H7 (cell line): ENCODE data around the gene IMMP2L. TPM values are rescaled to one million over a fixed set of nuclear protein-coding genes. Genes with fewer than 3 reads are reported as not detected.

Experiments
- DNase-seq: peaks from one replicate; pipeline ENCODE4 v3.0.0; 2012
- H3K27me3 ChIP-seq: 2 replicates; pipeline ENCODE4 v1.6.0; 2011; ENCODE audit warnings: mild to moderate bottlenecking, low read length; ENCODE audit not compliant: control insufficient read depth, insufficient read depth
- H3K36me3 ChIP-seq: replicated peaks from 2 replicates; pipeline ENCODE4 v1.5.1; 2011; ENCODE audit warnings: low read length; ENCODE audit not compliant: control insufficient read depth, insufficient read depth
- H3K4me3 ChIP-seq: 2 replicates; pipeline ENCODE4 v1.5.1; 2011; ENCODE audit warnings: low read depth, mild to moderate bottlenecking, control low read depth, low read length, moderate library complexity; ENCODE audit not compliant: insufficient read depth
- total RNA-seq: library from RNA; depleted of rRNA; stranded (reverse); fragments of >200 nt; shearing (Covaris generic); gene quantifications from 2 replicates; pipeline ENCODE4 v1.2.3, GENCODE V29; 2014

IMMP2L gene
- total RNA-seq, 1 experiment from 2014 or later, result 9.2 TPM

DNA sequence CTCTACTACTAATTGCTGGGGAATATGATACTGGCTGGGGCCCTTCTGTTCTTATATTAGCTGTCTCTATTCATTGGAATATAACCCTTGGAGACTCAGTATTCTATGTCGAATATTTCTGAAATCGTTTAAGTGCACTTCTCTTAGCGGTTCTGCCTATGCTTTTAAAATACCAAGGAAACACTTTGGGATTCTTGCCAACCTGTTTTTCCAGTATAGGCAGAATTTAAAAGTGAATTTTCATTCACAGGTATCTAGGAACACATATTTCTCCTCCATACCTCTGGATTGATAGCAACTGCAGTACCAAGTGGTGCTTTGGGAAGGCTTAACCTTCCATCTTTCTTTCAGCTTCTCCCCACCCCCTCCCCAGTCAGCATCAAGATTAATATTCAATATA, 841.7 kb downstream of the IMMP2L start:
- DNase-seq, result no peak
- Histone ChIP-seq H3K4me3 (no peak overlapping the region), H3K27me3 (no peaks in the 10 kb centered on the region), H3K36me3 (no peaks in the 10 kb centered on the region)

DNA sequence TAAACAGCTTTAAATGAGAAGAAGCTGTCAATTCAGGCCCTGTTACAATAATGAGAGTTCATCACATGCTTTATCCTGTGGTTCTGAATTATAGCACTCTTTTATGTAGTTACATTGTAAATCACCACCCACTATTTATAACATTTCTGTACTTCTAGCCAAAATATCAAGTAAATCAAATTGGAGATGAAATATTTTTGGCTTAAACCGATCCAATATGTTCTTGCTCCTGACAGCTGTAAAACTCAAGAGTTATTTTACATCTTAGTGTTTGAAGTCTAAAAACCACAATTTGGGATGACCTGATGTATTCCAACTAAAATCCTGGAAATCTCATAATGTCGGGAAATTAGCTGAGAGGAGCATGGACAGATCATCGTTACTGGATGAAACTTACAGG, 842.6 kb downstream of the IMMP2L start:
- Histone ChIP-seq H3K4me3 (no peak overlapping the region), H3K36me3 (no peaks in the 10 kb centered on the region), H3K27me3 (no peaks in the 10 kb centered on the region)
- no peak for DNase-seq

DNA sequence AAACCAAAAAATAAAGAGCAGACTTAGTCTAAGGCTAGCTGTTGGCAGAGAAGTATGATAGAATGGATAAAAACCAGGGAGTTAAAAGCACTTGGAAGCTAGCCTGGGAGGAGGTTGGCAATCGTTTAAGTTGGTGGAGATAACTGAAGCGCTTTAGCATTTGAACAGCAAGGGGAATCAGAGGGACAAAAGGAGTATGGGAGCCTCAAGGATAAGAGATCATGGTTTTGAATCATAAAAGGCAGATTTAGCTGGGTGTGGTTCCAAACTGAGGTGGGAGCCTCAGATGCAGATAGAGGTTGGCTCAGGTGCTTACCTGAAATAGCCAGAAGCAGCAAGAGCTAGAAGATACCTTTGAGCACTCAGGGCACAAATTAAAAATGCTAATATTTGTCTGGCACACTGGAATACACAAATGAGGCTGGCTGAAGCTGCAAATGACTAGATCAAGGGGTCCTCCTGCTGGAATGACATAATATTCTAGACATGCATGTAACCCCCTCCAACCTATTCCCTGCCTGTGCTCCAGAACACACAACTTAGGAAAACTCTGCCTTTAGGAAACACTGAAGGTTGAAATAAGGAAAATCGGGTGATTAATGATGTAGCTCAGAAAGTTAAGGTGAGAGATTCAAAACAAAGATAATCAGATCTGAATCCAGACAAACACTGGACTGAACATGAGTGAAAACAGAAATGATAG, 843.6 kb downstream of the IMMP2L start:
- Histone ChIP-seq H3K4me3 (no peak overlapping the region), H3K36me3 (no peaks in the 10 kb centered on the region)
- peak; percentile 61 for DNase-seq

DNA sequence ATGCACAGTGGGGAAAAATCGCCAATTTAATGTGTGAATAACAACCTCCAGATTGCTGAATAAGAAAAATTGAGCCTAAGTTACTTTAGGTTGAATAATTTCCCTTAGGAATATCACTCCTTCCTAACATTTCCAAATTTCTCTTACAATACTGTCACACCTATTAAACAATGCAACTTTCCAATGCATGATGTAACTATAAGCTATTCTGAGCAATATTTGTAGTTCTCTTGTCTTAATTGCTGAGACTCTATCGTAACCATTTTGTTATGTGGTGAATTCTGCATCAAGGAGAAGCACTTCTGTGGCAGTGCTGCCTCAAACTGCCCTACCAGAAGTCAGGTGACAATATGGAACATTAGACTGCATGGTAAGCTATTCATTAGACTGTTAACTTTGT, 858.1 kb downstream of the IMMP2L start:
- H3K36me3 ChIP-seq, result no peaks in the 10 kb centered on the region
- H3K27me3 ChIP-seq, result no peaks in the 10 kb centered on the region
- DNase-seq, result no peak
- no peak overlapping the region for H3K4me3 ChIP-seq

More for the DNA sequence above, 843.6 kb downstream of the IMMP2L start:
- H3K27me3 ChIP-seq, result no peaks in the 10 kb centered on the region

DNA sequence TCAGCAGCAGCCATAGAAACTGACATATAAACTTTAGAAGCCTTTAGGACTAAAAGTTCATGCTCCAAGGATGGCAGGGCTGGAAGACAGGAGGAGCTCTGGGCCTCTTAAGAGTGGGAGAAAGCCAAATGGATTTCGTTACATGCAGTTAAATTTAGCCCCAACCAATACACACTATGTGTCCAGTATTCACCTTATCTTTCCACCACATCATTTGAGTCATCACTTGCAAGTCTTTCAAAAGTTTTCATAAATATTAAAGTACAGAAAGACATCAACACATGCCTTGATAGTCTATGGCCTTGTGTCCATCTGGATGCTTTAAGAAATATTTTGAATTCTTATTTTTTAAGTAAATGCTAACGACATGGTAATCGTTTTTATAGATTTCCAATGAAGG, 863.7 kb downstream of the IMMP2L start:
- H3K27me3 ChIP-seq, result no peaks in the 10 kb centered on the region
- H3K36me3 ChIP-seq, result no peaks in the 10 kb centered on the region
- H3K4me3 ChIP-seq, result no peak overlapping the region
- DNase-seq, result no peak

DNA sequence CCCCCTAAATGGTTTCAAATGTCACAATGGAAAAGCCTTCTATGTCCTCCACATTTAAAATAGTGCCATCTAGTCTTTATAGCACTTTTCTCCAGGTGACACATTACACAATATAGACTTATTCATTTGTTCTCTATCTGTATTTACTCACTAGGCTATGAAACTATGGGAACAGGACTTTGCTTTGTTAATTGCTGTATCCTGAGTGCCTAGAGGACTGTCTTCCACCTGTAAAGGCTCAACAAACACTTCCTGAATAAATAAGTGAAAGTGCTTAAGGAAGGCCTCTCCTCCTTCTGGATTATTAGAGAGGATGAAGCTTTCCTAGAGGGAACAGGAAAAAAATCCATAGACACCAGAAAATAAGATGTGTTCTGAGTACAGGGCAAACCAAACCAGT, 868.9 kb downstream of the IMMP2L start:
- DNase-seq, result no peak
- Histone ChIP-seq H3K27me3 (no peaks in the 10 kb centered on the region), H3K4me3 (no peak overlapping the region), H3K36me3 (no peaks in the 10 kb centered on the region)

DNA sequence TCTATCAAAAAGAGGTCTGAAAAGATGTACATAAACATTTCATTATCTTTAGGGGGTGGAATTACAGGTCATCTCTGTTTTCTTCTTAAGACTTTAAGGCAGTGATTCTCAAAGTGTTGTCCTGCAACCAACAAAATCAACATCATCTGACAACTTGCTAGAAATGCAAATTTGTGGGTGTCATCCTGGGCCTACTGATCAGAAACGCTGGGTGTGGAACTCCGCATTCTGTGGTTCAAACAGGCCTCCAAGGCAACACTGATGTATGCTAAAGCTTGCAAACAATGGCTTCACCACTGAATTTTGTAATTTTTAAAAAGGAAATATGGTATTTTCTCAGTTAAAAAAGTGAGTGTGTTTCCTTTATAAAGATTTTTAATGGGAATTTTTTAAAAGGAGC, 873.4 kb downstream of the IMMP2L start:
- no peaks in the 10 kb centered on the region for H3K36me3 ChIP-seq
- DNase-seq, result no peak
- no peaks in the 10 kb centered on the region for H3K27me3 ChIP-seq
- H3K4me3 ChIP-seq, result no peak overlapping the region

DNA sequence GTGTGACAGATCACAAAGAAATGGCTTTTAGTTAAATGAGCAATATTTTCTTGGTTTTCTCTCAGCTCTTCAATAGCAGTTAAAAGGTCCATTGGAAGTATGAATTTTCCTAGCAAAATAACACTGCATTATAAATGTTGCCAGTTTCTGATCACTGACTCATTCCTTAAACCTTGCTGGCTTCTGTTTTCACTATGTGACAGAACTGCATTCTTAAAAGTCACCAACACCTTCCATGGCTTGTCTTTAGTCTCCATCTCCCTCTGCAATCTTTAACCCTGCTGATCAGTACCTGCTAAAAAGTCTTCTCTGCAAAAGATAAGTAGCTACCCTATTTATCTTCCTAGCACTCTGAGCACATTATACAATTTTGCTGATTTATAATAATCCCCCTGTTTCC, 876.4 kb downstream of the IMMP2L start:
- DNase-seq, result no peak
- no peak overlapping the region for H3K4me3 ChIP-seq
- no peaks in the 10 kb centered on the region for H3K27me3 ChIP-seq
- H3K36me3 ChIP-seq, result no peaks in the 10 kb centered on the region

DNA sequence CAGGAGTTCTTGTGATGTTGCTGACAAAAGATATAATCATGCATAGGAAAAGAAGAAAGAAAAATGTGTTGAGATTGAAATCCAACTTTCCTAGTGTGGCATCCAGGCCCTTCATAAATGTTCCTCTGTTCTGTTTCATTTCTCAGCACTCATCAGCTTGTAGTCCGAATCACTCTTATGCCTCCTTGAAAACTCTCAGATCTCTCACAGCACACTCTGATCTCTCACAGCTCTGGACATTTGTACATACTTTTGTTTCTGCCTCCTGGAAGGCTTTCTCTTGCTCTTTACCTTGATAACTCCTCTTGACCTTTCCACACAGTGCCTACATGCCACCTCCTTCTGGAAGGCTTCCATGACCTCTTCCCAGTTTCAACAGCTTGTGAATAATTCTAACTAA, 880.4 kb downstream of the IMMP2L start:
- no peak for DNase-seq
- Histone ChIP-seq H3K4me3 (no peak overlapping the region), H3K27me3 (no peaks in the 10 kb centered on the region), H3K36me3 (no peaks in the 10 kb centered on the region)

DNA sequence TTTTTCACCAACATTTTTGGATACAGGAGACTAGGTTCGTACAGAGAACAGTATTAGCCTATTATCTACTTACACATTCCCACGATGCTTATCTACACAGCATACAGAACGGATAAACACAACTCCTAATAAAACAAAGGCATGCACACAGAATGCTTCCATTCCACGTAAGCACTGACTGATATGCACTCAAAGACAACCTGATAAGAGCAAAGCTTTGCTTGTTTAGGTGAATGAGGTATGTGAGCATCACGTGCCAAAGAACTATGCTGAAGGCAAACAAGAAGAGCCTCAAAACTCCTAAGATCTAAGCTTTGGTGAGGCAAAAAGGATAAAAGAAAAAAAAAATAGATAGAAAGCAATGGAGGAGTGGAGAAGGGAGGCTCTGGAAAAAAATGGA, 884.9 kb downstream of the IMMP2L start:
- H3K36me3 ChIP-seq, result no peaks in the 10 kb centered on the region
- no peaks in the 10 kb centered on the region for H3K27me3 ChIP-seq
- no peak for DNase-seq

DNA sequence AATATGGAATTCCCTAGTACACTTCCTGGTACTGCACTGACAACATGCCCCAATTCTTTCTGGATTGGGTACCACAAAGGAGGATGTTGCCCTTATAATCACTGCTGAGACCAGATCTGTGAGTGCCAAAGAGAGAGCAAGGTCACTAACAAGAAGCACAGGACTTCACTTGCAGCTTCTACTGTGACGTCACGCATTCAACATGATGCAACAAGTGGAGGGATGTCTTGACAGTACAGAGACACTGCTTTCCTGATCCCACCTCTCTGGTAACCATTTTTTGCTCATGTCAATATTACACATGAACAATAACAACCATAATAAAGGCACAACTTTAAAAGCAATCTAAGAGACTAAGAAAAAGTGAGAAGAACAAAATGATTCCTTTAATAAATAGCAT, 885.5 kb downstream of the IMMP2L start:
- no peak for DNase-seq
- Histone ChIP-seq H3K36me3 (no peaks in the 10 kb centered on the region), H3K27me3 (no peaks in the 10 kb centered on the region), H3K4me3 (no peak overlapping the region)

More for the DNA sequence above, 884.9 kb downstream of the IMMP2L start:
- no peak overlapping the region for H3K4me3 ChIP-seq

DNA sequence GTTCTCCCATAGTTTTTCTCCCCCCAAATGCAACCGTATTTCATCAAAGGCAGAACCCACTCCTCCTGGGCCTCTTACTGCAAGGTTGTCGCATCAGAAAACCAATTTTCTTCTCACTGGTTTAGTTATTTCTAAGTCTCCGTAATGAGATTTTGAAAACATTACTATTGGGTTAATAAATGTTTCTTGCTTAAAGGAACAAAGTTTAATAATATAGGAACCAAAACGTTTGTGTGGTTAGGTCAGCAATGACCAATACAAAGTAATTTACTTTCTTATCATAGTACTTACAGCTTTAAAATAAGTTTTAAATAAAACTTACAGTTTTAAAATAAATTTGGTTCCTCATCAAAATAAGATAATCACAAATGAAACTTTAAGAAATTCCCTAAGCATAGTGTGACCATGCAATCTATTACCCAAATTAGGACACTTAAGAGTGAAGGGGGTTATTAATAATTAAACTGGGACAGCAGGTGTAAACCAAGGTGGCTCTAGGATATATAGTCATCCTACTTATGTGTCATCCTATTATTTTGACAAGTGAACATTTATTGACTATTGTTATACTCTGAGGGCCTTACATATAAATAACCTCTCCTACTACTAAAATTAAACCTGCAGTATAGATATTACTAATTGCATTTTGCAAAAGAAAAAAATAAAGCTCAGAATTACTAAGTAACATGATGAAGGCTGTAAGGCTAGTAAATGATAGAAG, 886.7 kb downstream of the IMMP2L start:
- H3K27me3 ChIP-seq, result no peaks in the 10 kb centered on the region
- no peak overlapping the region for H3K4me3 ChIP-seq
- no peaks in the 10 kb centered on the region for H3K36me3 ChIP-seq
- DNase-seq, result no peak

DNA sequence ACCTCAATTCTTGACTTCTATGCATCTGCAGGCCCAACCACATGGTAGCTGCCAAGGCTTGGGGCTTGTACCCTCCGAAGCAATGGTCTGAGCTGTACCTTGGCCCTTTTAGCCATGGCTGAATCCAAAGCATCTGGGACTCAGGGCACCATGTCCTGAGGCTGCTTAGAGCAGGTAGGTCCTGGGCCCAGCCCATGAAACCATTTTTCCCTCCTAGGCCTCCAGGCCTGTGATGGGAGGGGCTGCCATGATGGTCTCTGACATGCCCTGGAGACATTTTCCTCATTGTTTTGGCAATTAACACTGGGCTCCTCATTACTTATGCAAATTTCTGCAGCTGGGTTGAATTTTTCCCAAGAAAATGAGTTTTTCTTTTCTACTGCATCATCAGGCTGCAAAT, 889.1 kb downstream of the IMMP2L start:
- no peak for DNase-seq
- H3K4me3 ChIP-seq, result no peak overlapping the region
- no peaks in the 10 kb centered on the region for H3K36me3 ChIP-seq
- H3K27me3 ChIP-seq, result no peaks in the 10 kb centered on the region

DNA sequence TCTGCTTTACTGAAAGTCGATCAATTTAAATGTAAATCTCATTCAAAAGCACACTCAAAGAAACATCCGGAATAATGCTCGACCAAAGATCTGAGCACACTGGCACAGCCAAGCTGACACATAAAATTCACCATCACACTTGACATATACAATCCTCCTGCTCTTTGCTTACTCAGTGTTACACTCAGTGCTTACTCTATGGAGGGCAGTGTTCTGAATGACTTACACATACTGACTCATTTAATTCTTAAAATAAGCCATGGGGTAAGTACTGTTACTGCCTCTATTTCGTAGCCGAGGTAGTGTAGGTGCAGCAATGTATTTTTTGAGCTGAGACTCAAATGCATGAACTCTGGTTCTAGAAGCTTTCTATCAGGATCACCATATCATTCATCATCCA, 892.9 kb downstream of the IMMP2L start:
- H3K27me3 ChIP-seq, result no peaks in the 10 kb centered on the region
- DNase-seq, result no peak
- H3K4me3 ChIP-seq, result no peak overlapping the region
- no peaks in the 10 kb centered on the region for H3K36me3 ChIP-seq

DNA sequence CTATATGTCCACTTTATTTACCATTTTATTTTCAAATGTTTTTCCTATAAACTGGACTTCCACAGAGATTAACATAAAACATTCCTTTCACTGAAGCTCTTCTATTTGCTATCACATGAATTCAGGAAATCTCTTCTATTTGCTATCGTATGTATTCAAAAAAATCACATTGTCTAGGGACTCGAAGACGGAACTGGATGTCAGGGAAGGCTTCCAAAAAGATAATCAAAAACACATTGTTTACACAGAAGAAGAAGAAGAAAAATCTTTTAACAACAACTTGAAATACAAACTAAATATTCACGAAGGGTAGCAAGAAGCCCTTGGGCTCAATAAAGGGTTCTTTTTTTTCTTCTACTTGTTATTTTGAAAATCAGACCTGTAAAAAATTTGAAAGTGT, 897.5 kb downstream of the IMMP2L start:
- Histone ChIP-seq H3K4me3 (no peak overlapping the region), H3K36me3 (no peaks in the 10 kb centered on the region), H3K27me3 (no peaks in the 10 kb centered on the region)
- DNase-seq, result no peak
